ENCODE measurements around the gene MTHFS. TPM values are rescaled to one million over a fixed set of nuclear protein-coding genes. Genes with fewer than 3 reads are reported as not detected.

Gene MTHFS
- total RNA-seq, 1 experiment from 2014 or later: 66.7 TPM

- Mint-ChIP-seq H3K4me3 (ENCODE audit: low read depth, unreplicated experiment) (no peak overlapping the region), H3K4me1 (ENCODE audit: low read depth, unreplicated experiment) (no peaks in the 10 kb centered on the region), H3K27me3 (ENCODE audit: unreplicated experiment) (no peaks in the 10 kb centered on the region), H3K27ac (ENCODE audit: unreplicated experiment) (no peak overlapping the region), H3K9me3 (ENCODE audit: low read depth, unreplicated experiment) (peaks cover 3% of the 10 kb centered on the region), H3K36me3 (ENCODE audit: insufficient read depth, unreplicated experiment) (peaks cover 4% of the 10 kb centered on the region)
- CTCF ChIA-PET: no interaction called here
- TF ChIP-seq CTCF (IDR thresholded peaks at IDR 0.05; ENCODE audit: unreplicated experiment): no peak
- BruUV-seq (replicated peaks): no TSS peak
- DNase-seq: no peak
- intact Hi-C loops (cut with micrococcal nuclease; ENCODE audit: unreplicated experiment): no loop called here
These were observed 84.3 kb downstream of the MTHFS start for GRCh38 chr15:79812541-79812940.

- intact Hi-C loops (cut with micrococcal nuclease; ENCODE audit: unreplicated experiment): no loop called here
- no peaks in the 10 kb centered on the region for H3K4me1 Mint-ChIP-seq (ENCODE audit: low read depth, unreplicated experiment)
- no peak overlapping the region for H3K27ac Mint-ChIP-seq (ENCODE audit: unreplicated experiment)
- CTCF ChIA-PET: interaction anchor here (0.7 to 1.1 kb wide), 2 partner anchors 28 to 99 kb away, joined by 3 read pairs; no protein-coding TSS in a partner anchor
- H3K27me3 Mint-ChIP-seq (ENCODE audit: unreplicated experiment): no peaks in the 10 kb centered on the region
- H3K4me3 Mint-ChIP-seq (ENCODE audit: low read depth, unreplicated experiment): no peak overlapping the region
- no TSS peak for BruUV-seq (replicated peaks)
- peaks cover 3% of the 10 kb centered on the region for H3K9me3 Mint-ChIP-seq (ENCODE audit: low read depth, unreplicated experiment)
- DNase-seq: no peak
- H3K36me3 Mint-ChIP-seq (ENCODE audit: insufficient read depth, unreplicated experiment): peaks cover 4% of the 10 kb centered on the region
- no peak for TF ChIP-seq CTCF (IDR thresholded peaks at IDR 0.05; ENCODE audit: unreplicated experiment)
These were observed 85.1 kb downstream of the MTHFS start for GRCh38 chr15:79811406-79812405.

GRCh38 chr15:79804838-79805237, 92.0 kb downstream of the MTHFS start:
- Mint-ChIP-seq H3K36me3 (ENCODE audit: insufficient read depth, unreplicated experiment) (no peaks in the 10 kb centered on the region), H3K4me1 (ENCODE audit: low read depth, unreplicated experiment) (no peaks in the 10 kb centered on the region), H3K9me3 (ENCODE audit: low read depth, unreplicated experiment) (peaks cover 5% of the 10 kb centered on the region), H3K27me3 (ENCODE audit: unreplicated experiment) (no peaks in the 10 kb centered on the region), H3K27ac (ENCODE audit: unreplicated experiment) (no peak overlapping the region), H3K4me3 (ENCODE audit: low read depth, unreplicated experiment) (no peak overlapping the region)
- intact Hi-C loops (cut with micrococcal nuclease; ENCODE audit: unreplicated experiment): no loop called here
- no peak for TF ChIP-seq CTCF (IDR thresholded peaks at IDR 0.05; ENCODE audit: unreplicated experiment)
- no TSS peak for BruUV-seq (replicated peaks)
- CTCF ChIA-PET: no interaction called here
- no peak for DNase-seq

- TF ChIP-seq CTCF (IDR thresholded peaks at IDR 0.05; ENCODE audit: unreplicated experiment): no peak
- intact Hi-C loops (cut with micrococcal nuclease; ENCODE audit: unreplicated experiment): no loop called here
- CTCF ChIA-PET: no interaction called here
- H3K9me3 Mint-ChIP-seq (ENCODE audit: low read depth, unreplicated experiment): no peaks in the 10 kb centered on the region
- no peak overlapping the region for H3K27ac Mint-ChIP-seq (ENCODE audit: unreplicated experiment)
- no peaks in the 10 kb centered on the region for H3K27me3 Mint-ChIP-seq (ENCODE audit: unreplicated experiment)
- DNase-seq: no peak
- H3K36me3 Mint-ChIP-seq (ENCODE audit: insufficient read depth, unreplicated experiment): no peaks in the 10 kb centered on the region
- no peaks in the 10 kb centered on the region for H3K4me1 Mint-ChIP-seq (ENCODE audit: low read depth, unreplicated experiment)
- no peak overlapping the region for H3K4me3 Mint-ChIP-seq (ENCODE audit: low read depth, unreplicated experiment)
- BruUV-seq (replicated peaks): no TSS peak
These were observed 98.5 kb downstream of the MTHFS start for GRCh38 chr15:79798311-79798710.

Other genes starting within 250 kb of the MTHFS start
- not detected in 2 replicates for gene BCL2A1, start 74.2 kb upstream of the MTHFS start, total RNA-seq (2022)
- gene ZFAND6, start 162.7 kb upstream of the MTHFS start, total RNA-seq (2022): 87.5 and 88.6 TPM in 2 replicates

Data from Calu3 (cell line).